NCI-H82 treated with DMSO at 0.1 percent for 48 hours (cell line): ENCODE measurements around the gene ACRV1.
"Not testable (repeated sequence)": the region's sequence is repeated elsewhere in the genome, so short reads cannot be mapped to it uniquely, and the experiment has no call there.

Experiments used
- DNase-seq: peaks from one replicate; lab custom pipeline; 2025; ENCODE audit not compliant: unreplicated experiment; lab: John Stamatoyannopoulos, UW

Gene ACRV1, protein sequence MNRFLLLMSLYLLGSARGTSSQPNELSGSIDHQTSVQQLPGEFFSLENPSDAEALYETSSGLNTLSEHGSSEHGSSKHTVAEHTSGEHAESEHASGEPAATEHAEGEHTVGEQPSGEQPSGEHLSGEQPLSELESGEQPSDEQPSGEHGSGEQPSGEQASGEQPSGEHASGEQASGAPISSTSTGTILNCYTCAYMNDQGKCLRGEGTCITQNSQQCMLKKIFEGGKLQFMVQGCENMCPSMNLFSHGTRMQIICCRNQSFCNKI

DNA sequence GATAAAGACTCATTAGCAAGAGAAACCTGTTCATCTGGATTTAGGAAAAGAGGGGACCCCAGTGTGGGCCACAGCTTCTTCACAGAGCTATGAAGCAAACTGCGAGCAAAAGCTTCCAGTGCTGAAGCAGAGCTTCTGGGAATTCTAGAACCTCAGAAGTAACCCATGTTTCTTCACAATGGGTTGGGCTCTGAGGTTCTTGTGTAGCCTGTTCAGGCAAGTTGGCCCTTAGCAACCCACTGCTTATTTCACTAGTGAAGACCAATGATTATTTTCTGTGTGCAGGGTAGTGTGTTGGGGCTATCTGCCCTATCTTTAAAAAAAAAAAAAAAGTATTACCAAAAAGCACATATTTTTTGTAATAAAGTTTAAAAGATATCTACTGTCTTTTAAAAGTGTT lies at the start of gene ACRV1:
ACRV1 (minus strand) TSS at position 101 of the 400 bp plus-strand sequence; CDS start at position 34, 67 bp downstream.
- no peak for DNase-seq

DNA sequence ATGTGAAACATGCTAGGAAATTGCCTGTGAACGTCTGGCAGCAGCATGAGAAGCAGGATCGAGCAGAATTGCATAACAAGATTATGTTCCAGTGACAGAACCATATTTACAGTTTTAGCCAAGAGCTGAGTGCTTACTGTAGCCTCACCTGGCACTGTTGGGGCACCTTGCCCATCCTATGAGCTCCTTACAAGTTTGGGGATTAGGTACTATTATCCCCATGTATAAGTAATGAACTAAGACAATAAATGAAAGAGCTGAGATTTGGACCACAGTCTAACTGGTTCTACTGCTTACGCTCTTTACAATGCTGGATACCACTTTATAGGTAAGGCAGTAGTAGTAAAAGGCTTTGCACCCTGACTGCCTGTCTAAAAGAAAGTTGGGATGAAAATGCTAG lies 48.3 kb upstream of the ACRV1 start:
- DNase-seq = no peak

DNA sequence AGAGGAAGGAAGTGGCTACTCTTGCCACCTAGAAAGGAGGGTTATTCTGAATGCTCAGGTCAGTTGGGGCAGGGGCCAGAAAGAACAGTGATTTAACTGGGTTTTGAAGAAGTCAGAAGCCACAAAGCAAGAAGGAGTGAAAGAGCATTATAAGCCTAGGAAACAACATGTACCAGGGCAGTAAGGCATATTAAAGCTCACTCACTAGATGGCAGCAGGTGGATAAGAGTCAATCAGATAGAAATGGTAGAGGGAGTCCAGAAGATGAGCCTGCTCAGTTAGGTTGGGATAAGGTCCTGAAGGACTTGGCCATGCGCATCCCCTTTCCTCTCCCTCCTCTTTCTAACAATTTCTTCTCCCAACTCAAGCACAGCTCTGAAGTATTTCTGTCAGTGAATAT lies 43.5 kb upstream of the ACRV1 start:
- no peak for DNase-seq

DNA sequence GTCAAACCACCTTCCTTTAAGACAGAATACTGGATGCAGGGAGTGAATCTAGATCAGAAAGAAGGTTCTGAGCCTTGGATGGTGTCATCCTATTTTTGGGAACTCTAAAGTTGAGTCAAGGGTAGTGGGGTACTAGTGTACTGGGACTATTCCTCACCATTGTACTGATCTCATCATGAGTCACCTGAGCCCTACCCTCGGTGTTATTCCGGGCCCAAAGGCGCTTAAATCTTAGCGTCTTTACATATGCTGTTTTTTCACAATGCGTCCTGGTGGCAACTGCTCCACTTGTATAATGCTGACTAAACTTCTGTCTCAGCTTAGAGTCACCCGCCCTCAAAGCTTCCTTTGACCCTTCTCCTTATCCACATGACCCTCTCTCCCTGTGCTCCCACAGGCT lies 40.1 kb upstream of the ACRV1 start:
- no peak for DNase-seq

DNA sequence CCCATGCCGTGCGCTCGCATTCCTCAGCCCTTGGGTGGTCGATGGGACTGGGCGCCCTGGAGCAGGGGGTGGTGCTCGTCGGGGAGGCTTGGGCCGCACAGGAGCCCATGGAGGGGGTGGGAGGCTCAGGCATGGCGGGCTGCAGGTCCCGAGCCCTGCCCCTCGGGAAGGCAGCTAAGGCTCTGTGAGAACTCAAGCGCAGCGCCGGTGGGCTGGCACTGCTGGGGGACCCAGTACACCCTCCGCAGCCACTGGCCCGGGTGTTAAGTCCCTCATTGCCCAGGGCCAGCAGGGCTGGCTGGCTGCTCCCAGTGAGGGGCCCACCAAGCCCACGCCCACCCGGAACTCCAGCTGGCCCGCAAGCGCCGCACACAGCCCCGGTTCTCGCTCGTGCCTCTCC lies 24.0 kb upstream of the ACRV1 start:
- DNase-seq = not testable (repeated sequence)

DNA sequence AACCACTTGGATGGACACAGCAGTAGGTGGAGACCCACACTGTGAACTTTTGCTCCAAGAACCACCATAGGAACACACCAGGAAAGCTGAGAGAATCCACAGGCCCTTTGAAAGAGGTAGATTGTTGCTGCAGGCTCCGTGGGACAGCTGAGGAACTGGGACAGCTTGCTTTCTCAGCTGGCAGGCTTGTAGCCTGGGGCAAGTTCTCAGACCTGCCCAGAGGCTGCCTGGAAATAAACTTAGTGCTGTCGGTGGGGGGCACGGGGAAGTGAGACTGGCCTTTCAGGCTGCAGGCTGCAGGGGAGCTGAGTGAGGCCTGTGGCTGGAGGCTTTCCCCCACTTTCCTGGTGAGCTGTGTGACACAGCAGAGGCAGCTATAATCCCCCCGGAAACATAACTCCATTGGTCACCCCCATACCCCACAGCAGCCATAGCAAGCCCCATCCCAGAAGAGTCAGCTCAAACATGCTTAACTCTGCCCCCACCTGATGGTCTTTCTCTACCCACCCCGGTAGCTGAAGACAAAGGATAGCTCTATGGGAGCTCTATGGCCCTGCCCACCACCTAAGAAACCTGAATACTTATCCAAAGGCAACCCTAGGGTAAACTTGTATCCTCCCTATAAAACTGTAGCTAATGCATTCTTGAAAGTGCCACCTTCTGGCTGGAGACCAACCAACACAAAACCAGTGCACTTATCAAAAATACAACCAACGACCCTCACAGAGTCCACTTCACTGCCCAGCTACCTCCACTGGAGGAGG lies 21.4 kb upstream of the ACRV1 start:
- DNase-seq = no peak

DNA sequence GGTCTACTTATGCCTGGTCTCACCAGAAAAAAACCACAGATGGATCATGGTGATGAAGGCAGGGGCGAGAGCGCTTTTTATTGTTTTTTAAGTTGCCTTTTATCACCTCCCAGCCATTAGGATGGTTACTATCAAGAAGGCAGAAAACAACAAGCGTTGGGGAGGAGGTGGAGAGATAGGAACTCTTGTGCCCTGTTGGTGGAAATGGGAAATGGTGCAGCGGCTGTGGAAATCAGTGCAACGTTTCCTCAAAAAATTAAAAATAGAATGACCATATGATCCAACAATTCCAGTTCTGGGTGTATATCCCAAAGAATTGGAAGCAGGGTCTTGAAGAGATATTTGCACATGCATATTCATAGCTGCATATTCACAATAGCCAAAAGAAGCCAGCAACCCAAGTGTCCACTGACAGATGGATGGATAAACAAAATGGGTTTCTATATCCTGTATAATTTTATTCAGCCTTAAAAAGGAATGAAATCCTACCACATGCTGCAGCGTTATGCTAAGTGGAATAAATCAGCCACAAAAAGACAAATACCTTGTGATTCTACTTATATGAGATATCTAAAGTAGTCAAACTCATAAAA lies 20.5 kb upstream of the ACRV1 start:
- DNase-seq = no peak

DNA sequence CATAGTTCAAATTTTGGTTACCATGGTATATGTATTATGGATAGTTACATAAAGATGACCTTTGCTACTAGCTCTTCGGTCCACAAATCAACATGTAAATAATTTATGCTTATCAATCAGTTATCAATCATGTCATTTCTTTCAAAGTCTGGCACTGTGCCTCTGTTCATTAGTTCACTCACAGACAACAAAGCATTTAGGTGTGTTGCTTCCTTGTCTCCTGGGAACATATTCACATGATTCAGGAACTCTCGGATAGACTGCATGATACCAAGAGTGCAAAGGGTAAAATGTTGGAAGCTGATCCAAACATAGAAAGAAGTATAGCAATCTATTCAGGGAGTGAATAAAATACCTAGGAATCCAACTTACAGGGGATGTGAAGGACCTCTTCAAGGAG lies 14.3 kb upstream of the ACRV1 start:
- no peak for DNase-seq

DNA sequence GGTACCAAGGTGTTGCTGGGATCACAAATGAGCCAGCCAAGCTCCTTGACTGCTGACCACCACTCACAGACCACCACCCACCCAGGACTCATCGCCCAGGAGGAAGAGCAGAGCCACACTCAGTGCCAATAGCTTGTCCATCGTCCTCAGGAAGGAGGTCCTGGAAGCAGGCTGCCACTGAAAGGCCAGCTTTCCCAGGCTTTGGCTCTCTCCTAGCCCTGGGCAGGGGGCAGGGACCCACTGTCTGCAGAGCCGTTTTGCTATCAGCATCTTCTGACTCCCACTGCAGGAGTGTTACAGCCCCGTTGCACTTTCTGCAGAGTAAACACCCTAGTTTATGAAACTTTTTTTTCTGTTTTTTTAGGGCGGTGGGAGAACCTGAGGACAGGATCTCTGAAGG lies 12.2 kb upstream of the ACRV1 start:
- no peak for DNase-seq

DNA sequence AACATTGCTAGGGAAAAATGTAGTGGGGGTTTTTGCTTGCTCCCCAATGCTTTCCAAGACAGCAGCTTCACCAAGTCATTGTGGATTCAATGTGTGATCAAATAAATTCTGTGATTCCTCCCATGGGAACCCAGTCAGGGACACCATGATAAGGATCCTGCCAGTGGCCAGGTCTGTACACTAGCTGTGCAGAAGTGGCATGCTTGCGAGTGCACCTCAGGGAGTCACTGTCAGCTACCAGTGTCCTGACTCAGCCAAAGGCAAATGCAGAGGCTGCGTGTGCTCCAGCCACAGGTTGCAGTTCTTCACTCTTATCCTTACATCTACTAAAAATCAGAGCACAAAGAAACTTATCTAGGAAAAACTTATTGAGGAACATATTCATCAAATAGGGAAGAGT lies 9.4 kb upstream of the ACRV1 start:
- no peak for DNase-seq

DNA sequence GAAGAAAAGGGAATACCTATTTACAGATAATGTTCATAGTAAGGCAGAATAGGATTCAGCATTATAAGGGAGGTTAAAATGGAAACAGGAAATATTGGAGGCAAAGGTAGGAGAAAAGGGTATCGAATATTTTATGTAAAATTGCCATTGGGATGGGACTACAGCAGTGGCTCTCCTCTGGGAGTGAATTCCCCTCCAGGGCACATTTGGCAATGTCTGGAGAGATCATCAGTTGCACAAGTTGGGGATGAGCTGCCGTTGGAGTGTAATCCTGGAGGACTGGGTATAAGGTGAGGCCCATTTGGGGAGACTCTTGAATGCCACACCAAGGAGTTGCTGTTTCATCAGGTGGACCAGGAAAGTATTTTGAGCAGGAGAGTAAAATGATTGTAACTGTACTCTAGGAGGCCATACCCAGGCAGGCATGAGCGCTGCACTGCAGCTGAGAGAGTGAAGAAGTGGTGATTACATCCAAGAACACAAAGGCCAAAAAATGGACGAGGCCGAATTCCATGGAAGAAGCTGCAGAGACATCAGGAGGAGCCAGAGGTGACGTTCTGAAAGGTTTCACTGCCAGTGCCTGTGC lies 8.7 kb upstream of the ACRV1 start:
- no peak for DNase-seq

DNA sequence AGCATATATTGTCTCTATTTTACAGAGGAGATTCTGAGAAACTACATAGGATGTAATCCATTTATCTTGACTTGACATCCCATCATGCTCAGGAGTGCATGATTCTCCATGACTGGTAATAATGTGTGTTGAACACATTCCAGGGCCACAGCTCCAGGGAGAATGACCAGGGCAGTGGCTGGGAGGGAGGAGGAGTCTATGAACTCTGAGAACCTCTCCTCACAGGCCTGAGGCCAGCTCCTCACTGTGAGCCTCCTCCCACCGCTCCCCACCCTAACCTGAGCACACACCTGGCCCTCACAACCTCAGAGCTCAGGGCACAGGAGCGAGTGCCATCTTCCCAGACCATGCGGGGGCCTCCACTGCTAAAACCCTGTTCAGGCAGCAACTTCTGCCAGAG lies 8.0 kb upstream of the ACRV1 start:
- no peak for DNase-seq

DNA sequence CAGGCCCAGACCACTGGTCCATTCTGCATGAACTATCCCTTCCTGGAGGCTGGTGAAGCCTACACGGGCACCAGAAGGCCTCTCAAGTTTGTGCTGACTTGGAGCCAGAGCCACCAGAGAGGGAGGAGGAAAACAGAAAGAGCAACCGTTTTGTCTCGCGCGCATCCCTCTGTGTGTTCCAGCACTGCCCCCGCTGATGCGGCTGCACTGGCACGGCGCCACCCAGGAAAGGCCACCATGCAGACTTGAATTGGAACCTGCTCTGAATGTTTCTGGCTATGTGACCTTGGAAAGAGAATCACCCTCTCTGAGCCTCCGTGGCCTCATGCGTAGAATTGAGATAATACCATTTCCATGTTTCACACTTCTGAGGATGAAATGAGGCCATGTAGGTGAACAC lies 7.4 kb upstream of the ACRV1 start:
- no peak for DNase-seq

DNA sequence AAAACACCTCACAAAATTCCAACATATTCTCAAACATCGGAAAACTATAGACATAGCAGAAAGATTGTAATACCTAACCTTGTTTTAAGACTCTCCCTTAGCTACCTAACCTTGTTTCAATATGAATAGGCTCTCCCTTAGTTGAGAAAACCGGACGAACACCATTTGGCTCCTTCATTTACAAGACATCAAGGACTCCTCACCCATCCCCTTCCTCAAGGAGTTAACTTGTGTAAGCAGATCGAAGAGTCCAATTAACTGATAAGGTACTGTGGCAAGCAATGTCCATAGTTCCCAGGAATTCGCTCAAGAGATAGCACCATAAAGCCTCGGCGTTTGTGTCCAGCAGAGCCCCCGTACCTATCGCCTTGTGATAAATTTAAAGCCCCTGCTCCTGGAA lies 4.6 kb upstream of the ACRV1 start:
- DNase-seq = no peak

DNA sequence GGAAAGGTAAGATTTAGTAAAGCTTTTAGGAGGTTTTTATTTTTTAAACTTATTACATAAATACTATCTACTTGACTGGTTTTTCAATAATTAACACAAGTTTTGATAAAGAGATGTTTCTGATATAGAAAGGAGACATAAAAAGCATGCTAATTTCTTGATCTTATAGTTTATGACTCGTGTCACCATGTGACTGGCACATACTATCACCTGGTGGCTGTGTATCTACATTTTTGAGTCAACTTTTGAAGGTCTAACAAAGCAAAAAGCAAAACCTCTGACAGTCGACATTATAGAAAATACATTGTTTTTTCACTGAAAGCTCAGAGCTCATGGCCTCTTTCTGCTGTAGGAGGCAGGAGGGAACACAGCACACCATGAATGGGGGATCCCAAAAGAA lies 810 bp downstream of the ACRV1 start:
- DNase-seq = no peak

DNA sequence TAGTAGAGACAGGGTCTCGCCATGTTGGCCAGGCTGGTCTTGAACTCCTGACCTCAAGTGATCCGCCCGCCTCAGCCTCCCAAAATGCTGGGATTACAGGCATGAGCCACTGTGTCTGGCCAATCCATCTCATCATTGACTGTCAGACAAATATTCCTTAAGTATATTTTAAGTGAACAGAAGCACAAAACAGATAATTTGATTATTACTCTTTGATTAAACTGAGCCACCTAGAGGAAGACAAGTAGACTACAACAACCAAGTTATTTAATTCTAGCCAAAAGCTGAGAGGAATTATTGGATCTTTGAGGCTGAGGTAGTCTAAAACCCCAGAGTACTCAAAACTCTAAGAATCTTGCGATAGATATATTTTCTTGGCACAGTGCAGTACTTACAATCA lies 1.2 kb downstream of the ACRV1 start:
- DNase-seq = no peak

DNA sequence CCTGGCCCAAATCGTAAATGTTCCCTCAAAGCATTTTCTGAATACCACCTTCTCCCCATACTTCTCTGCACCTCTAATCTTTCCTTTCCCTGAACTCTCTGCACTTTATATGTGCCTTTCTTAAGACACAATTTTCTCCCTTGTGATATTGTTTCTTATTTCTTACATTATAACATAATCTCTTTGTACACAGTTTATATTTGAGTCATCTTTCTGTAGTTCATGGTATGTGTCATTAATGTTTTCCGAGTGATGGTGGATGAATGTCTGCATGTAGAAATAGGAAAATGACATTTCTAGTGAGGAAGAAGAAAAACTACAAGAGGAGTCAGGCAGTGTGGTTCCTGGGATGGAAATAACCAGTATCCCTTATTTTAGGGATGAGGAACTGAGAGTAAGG lies 5.5 kb downstream of the ACRV1 start:
- no peak for DNase-seq

DNA sequence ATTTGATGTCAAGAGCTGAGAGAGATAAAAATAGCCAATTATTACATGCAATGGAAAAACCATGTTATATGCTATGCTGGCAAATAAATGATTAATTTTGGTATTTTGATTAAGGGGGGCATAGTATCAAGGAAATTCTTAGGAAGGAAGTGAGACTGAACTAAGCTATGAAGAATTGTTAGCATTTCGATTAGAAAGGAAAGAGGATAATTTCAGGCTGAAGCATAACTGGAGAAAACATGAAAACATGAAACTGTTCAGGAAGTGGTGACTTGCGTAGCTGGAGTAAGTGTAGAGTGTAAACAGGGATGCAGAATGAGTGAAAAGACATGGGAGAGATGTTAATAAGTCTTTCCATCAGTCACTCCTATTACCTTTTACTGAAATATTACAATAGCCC lies 6.4 kb downstream of the ACRV1 start:
- DNase-seq = no peak

DNA sequence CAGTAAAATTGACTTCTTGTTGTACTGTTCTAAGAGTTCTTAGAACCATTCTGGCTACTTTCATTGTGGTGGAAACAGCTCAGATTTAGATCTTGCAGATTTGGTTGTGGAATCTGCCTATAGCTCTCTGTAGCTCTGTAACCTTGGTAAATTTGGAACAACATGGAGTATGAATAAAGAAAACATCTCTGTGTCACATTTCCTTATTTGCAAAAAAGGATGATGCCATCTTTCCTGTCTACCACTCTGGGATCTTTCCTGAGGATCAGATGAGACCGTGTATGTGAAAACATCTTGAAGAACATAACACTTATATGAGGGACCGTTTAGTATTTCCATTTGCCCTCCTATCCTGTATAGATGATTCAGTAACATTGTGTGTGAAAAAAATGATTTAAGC lies 9.1 kb downstream of the ACRV1 start:
- no peak for DNase-seq

DNA sequence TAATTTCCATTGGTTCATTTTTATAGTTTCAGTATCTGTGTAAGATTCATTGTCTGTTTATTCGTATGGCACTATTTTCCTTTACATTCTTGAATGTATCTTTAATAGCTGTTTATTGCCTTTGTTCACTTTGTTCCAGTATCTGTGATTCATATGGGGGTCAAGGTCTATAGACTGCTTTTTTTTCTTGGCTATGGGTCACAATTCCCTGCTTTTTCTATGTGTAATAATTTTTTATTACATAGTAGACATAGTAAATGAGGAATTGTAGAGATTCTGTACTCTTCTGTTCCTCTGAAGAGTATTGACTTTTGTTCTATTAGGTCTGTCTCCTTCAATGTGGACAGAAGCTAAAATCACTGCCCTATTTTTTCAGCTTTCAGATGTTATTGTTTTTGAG lies 10.5 kb downstream of the ACRV1 start:
- DNase-seq = no peak

DNA sequence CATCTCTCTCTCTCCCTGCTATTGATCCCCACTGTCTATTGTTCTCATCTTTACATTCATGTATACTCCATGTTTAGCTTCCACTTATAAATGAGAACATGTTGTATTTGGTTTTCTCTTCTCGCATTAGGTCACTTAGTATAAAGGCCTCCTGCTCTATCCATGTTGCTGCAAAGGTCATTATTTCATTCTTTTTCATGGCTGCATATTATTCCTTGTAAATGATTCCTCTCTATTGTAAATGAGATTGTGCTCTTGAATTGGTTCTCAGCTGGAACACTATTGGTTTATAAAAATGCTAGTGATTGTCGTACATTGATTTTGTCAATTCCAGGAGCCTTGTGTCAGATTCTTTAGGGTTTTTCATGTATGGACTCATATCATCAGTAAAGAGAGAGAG lies 13.5 kb downstream of the ACRV1 start:
- DNase-seq = no peak

DNA sequence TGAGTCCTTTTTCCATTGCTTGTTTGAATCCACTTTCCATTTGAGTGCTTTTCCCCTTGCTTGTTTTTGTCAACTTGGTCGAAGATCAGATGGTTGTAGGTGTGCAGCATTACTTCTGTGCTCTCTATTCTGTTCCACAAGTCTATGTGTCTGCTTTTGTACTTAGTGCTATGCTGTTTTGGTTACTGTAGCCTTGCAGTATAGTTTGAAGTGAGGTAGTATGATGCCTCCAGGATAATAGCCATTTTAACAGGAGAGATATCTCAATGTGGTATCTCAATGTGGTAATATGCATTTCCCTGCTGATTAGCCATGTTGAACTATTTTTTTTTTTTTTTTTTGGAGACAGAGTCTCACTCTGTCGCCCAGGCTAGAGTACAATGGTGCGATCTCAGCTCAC lies 16.7 kb downstream of the ACRV1 start:
- no peak for DNase-seq
